A673 (cell line): ENCODE measurements around the gene TSPAN3.

Experiments used
- CTCF ChIP-seq: fragments of 300-800, 200-600 bp; sonication (generic); conservative IDR thresholded peaks from 2 replicates; pipeline ENCODE4 v1.5.1; 2017; ENCODE audit warnings: low read depth, mild to moderate bottlenecking, antibody characterized with exemption, low read length, moderate library complexity, mixed read lengths
- EZH2 ChIP-seq: fragments of 200-600 bp; sonication (generic); IDR thresholded peaks from 2 replicates; pipeline ENCODE4 v1.6.1; 2017; ENCODE audit warnings: borderline replicate concordance, low read depth, mild to moderate bottlenecking, mixed read lengths, antibody characterized with exemption, low read length; ENCODE audit not compliant: poor library complexity, severe bottlenecking

- no peak for TF ChIP-seq CTCF
- no peak for TF ChIP-seq EZH2
Measured at GRCh38 chr15:77017091-77017660, 53.7 kb downstream of the TSPAN3 start.
